HepG2 (cell line): ENCODE measurements around the gene PRRT2. TPM values are rescaled to one million over a fixed set of nuclear protein-coding genes. Genes with fewer than 3 reads are reported as not detected.

Source experiments
- ERF ChIP-seq: IDR thresholded peaks from 2 replicates; pipeline ENCODE4 v1.6.1; 2018; ENCODE audit warnings: missing biosample characterization, missing genetic modification reagents
- POGZ ChIP-seq: sonication (generic); formaldehyde crosslinking; IDR thresholded peaks from 2 replicates; pipeline ENCODE4 v1.4.0; 2020; ENCODE audit warnings: mild to moderate bottlenecking, missing genetic modification reagents
- POLR2A ChIP-seq, 2 experiments: IDR thresholded peaks; 2 replicates each; pipeline ENCODE4 v1.6.1; 2011; ENCODE audit warnings: low read depth in 2 of 2, low read length in 2 of 2, mild to moderate bottlenecking in 1 of 2, moderate library complexity in 1 of 2; ENCODE audit not compliant: insufficient read depth in 1 of 2
- SOX6 ChIP-seq, 2 experiments: fragments of 450-650 bp in 1 of 2; sonication (generic) in 1 of 2; formaldehyde crosslinking in 1 of 2; IDR thresholded peaks; 2 replicates each; pipeline versions ENCODE4 v1.4.0 to v1.6.1; 2017 to 2020; ENCODE audit warnings: antibody characterized with exemption in 1 of 2, mild to moderate bottlenecking in 1 of 2, missing genetic modification reagents in 1 of 2
- ZEB1 ChIP-seq: IDR thresholded peaks from 2 replicates; pipeline ENCODE4 v1.6.1; 2012; ENCODE audit warnings: mild to moderate bottlenecking, low read depth, inconsistent platforms; ENCODE audit not compliant: insufficient replicate concordance
- ZNF329 ChIP-seq: sonication (generic); formaldehyde crosslinking; IDR thresholded peaks from 2 replicates; pipeline ENCODE4 v1.9.0; 2021; ENCODE audit warnings: low read depth, mild to moderate bottlenecking, missing genetic modification reagents
- ZNF546 ChIP-seq: sonication (generic); formaldehyde crosslinking; conservative IDR thresholded peaks from 2 replicates; pipeline ENCODE4 v1.8.1; 2023; ENCODE audit warnings: mild to moderate bottlenecking, missing genetic modification reagents
- ZNF605 ChIP-seq: sonication (generic); formaldehyde crosslinking; IDR thresholded peaks from 2 replicates; pipeline ENCODE4 v1.8.0; 2022; ENCODE audit warnings: mild to moderate bottlenecking, missing genetic modification reagents
- ZNF761 ChIP-seq: sonication (generic); formaldehyde crosslinking; conservative IDR thresholded peaks from 2 replicates; pipeline ENCODE4 v1.4.0; 2020; ENCODE audit warnings: mild to moderate bottlenecking, missing genetic modification reagents
- polyA plus RNA-seq, 8 experiments: library from polyadenylated mRNA; depleted of rRNA in 3 of 8; stranded (reverse) in 7 of 8; unstranded in 1 of 8; fragments of >200 nt; fragmentation: Illumina TruSeq in 4 of 8; extraction: Trizol in 4 of 8; gene quantifications; 2 replicates each; pipeline versions ENCODE4 v1.2.1 to v1.2.3, GENCODE V29; 2011 to 2016; ENCODE audit warnings: low read depth in 4 of 8, missing spikeins in 1 of 8, mixed read lengths in 1 of 8; ENCODE audit not compliant: insufficient read depth in 1 of 8
- total RNA-seq, 5 experiments: library from RNA; depleted of rRNA; stranded (reverse); fragments of >200 nt; fragmentation: Illumina TruSeq; extraction: Trizol; gene quantifications; 2 replicates each; pipeline ENCODE4 v1.2.3, GENCODE V29; 2016; ENCODE audit warnings: low read depth in 1 of 5
- TF ChIP-seq, protein P1 (sequence below): sonication (generic); formaldehyde crosslinking; IDR thresholded peaks from 2 replicates; pipeline ENCODE4 v1.5.1; 2020; ENCODE audit warnings: missing genetic modification reagents, mild to moderate bottlenecking, borderline replicate concordance
- TF ChIP-seq, protein P2 (sequence below): sonication (generic); formaldehyde crosslinking; IDR thresholded peaks from 2 replicates; pipeline ENCODE4 v1.4.0; 2020; ENCODE audit warnings: missing genetic modification reagents
- TF ChIP-seq, protein P3 (sequence below): sonication (generic); formaldehyde crosslinking; IDR thresholded peaks from 2 replicates; pipeline ENCODE4 v1.4.0; 2020; ENCODE audit warnings: missing genetic modification reagents
- TF ChIP-seq, protein P4 (sequence below): sonication (generic); formaldehyde crosslinking; conservative IDR thresholded peaks from 2 replicates; pipeline ENCODE4 v1.4.0; 2020; ENCODE audit warnings: missing genetic modification reagents
- TF ChIP-seq, protein P5 (sequence below), 2 experiments: sonication (generic) in 1 of 2; formaldehyde crosslinking in 1 of 2; IDR thresholded peaks; 2 replicates each; pipeline versions ENCODE4 v1.6.1 to v1.9.0; 2014 to 2022; ENCODE audit warnings: antibody characterized with exemption in 1 of 2, borderline replicate concordance in 1 of 2, inconsistent platforms in 1 of 2, low read depth in 1 of 2, missing genetic modification reagents in 1 of 2

The PRRT2 gene
- total and polyA plus RNA-seq, 2 of the 13 experiments (the other 11 are each of a cell fraction or from before 2014, with no cell fraction given) = 0.51 to 1.1 TPM

DNA sequence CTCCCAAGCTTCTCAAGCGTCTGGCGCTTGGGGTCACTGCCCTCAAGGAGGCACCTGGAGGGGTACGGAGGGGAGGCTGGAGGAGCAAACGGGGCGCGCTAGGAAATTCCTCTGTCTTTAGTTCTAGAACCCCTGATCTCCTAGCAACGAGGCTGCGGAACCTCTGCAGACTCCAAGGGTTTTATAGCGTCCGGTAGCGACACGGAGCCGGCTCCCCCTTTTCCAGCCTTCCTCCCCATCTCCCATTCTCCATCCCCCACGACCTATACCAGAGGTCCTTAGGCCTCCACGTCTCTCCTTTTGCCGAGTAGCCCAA, 51.6 kb downstream of the PRRT2 start (continued):
- TF ChIP-seq, protein P1, sequence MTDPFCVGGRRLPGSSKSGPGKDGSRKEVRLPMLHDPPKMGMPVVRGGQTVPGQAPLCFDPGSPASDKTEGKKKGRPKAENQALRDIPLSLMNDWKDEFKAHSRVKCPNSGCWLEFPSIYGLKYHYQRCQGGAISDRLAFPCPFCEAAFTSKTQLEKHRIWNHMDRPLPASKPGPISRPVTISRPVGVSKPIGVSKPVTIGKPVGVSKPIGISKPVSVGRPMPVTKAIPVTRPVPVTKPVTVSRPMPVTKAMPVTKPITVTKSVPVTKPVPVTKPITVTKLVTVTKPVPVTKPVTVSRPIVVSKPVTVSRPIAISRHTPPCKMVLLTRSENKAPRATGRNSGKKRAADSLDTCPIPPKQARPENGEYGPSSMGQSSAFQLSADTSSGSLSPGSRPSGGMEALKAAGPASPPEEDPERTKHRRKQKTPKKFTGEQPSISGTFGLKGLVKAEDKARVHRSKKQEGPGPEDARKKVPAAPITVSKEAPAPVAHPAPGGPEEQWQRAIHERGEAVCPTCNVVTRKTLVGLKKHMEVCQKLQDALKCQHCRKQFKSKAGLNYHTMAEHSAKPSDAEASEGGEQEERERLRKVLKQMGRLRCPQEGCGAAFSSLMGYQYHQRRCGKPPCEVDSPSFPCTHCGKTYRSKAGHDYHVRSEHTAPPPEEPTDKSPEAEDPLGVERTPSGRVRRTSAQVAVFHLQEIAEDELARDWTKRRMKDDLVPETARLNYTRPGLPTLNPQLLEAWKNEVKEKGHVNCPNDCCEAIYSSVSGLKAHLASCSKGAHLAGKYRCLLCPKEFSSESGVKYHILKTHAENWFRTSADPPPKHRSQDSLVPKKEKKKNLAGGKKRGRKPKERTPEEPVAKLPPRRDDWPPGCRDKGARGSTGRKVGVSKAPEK (CRISPR knock-in tag) = 0 out of 2 replicates have a peak, but pooled peaks have one; percentile 10
- TF ChIP-seq ZNF605 (CRISPR knock-in tag) = peak; percentile 91; the same call in 1 of the 2 replicates
- TF ChIP-seq POGZ (CRISPR knock-in tag) = no peak; the same call in 1 of the 2 replicates
- no peak for TF ChIP-seq SOX6 (IDR thresholded peaks at IDR 0.05)
- TF ChIP-seq SOX6 (CRISPR knock-in tag; IDR thresholded peaks at IDR 0.05) = peak; percentile 11
- TF ChIP-seq, protein P2, sequence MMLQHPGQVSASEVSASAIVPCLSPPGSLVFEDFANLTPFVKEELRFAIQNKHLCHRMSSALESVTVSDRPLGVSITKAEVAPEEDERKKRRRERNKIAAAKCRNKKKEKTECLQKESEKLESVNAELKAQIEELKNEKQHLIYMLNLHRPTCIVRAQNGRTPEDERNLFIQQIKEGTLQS (CRISPR knock-in tag) = no peak
- no peak for TF ChIP-seq ERF
- no peak for TF ChIP-seq POLR2A (IDR thresholded peaks at IDR 0.05; ENCODE audit: insufficient read depth in 1 of 2, low read depth in 2 of 2, low read length in 2 of 2)
- no peak for TF ChIP-seq ZNF761
- TF ChIP-seq ZNF546 (CRISPR knock-in tag) = no peak; the same call in 1 of the 2 replicates
- TF ChIP-seq ZEB1 = peak; percentile 16
- TF ChIP-seq, protein P3, sequence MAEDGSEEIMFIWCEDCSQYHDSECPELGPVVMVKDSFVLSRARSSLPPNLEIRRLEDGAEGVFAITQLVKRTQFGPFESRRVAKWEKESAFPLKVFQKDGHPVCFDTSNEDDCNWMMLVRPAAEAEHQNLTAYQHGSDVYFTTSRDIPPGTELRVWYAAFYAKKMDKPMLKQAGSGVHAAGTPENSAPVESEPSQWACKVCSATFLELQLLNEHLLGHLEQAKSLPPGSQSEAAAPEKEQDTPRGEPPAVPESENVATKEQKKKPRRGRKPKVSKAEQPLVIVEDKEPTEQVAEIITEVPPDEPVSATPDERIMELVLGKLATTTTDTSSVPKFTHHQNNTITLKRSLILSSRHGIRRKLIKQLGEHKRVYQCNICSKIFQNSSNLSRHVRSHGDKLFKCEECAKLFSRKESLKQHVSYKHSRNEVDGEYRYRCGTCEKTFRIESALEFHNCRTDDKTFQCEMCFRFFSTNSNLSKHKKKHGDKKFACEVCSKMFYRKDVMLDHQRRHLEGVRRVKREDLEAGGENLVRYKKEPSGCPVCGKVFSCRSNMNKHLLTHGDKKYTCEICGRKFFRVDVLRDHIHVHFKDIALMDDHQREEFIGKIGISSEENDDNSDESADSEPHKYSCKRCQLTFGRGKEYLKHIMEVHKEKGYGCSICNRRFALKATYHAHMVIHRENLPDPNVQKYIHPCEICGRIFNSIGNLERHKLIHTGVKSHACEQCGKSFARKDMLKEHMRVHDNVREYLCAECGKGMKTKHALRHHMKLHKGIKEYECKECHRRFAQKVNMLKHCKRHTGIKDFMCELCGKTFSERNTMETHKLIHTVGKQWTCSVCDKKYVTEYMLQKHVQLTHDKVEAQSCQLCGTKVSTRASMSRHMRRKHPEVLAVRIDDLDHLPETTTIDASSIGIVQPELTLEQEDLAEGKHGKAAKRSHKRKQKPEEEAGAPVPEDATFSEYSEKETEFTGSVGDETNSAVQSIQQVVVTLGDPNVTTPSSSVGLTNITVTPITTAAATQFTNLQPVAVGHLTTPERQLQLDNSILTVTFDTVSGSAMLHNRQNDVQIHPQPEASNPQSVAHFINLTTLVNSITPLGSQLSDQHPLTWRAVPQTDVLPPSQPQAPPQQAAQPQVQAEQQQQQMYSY (CRISPR knock-in tag) = no peak
- TF ChIP-seq ZNF329 (CRISPR knock-in tag) = no peak
- TF ChIP-seq, protein P4, sequence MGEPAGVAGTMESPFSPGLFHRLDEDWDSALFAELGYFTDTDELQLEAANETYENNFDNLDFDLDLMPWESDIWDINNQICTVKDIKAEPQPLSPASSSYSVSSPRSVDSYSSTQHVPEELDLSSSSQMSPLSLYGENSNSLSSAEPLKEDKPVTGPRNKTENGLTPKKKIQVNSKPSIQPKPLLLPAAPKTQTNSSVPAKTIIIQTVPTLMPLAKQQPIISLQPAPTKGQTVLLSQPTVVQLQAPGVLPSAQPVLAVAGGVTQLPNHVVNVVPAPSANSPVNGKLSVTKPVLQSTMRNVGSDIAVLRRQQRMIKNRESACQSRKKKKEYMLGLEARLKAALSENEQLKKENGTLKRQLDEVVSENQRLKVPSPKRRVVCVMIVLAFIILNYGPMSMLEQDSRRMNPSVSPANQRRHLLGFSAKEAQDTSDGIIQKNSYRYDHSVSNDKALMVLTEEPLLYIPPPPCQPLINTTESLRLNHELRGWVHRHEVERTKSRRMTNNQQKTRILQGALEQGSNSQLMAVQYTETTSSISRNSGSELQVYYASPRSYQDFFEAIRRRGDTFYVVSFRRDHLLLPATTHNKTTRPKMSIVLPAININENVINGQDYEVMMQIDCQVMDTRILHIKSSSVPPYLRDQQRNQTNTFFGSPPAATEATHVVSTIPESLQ (CRISPR knock-in tag) = 0 out of 2 replicates have a peak, but pooled peaks have one; percentile 2
- TF ChIP-seq, protein P5, sequence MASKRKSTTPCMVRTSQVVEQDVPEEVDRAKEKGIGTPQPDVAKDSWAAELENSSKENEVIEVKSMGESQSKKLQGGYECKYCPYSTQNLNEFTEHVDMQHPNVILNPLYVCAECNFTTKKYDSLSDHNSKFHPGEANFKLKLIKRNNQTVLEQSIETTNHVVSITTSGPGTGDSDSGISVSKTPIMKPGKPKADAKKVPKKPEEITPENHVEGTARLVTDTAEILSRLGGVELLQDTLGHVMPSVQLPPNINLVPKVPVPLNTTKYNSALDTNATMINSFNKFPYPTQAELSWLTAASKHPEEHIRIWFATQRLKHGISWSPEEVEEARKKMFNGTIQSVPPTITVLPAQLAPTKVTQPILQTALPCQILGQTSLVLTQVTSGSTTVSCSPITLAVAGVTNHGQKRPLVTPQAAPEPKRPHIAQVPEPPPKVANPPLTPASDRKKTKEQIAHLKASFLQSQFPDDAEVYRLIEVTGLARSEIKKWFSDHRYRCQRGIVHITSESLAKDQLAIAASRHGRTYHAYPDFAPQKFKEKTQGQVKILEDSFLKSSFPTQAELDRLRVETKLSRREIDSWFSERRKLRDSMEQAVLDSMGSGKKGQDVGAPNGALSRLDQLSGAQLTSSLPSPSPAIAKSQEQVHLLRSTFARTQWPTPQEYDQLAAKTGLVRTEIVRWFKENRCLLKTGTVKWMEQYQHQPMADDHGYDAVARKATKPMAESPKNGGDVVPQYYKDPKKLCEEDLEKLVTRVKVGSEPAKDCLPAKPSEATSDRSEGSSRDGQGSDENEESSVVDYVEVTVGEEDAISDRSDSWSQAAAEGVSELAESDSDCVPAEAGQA (IDR thresholded peaks at IDR 0.05; ENCODE audit: low read depth) = no peak
- TF ChIP-seq, protein P5 (CRISPR knock-in tag; IDR thresholded peaks at IDR 0.05; ENCODE audit: borderline replicate concordance) = no peak
